SK-N-SH treated with all-trans-retinoic acid at 6 μM for 48 hours (cell line): Measurements from ENCODE around the gene DEAF1.

Experiments
- ATAC-seq: fragments of 200-7000 bp; cut with Tn5 transposase; 3 replicates; pipeline ENCODE4 v1.9.1; 2020; ENCODE audit warnings: mild to moderate bottlenecking, moderate library complexity
- ARNTL ChIP-seq: fragments of 450-650 bp; formaldehyde crosslinking; IDR thresholded peaks from 2 replicates; pipeline ENCODE4 v1.5.0; 2020; ENCODE audit warnings: low read depth, mild to moderate bottlenecking, moderate library complexity, borderline replicate concordance
- BACH2 ChIP-seq: fragments of 250-450 bp; sonication (Bioruptor Pico); IDR thresholded peaks from 2 replicates; pipeline ENCODE4 v1.9.0; 2021; ENCODE audit warnings: mild to moderate bottlenecking, borderline replicate concordance
- CSDC2 ChIP-seq: fragments of 250-450 bp; sonication (Bioruptor Pico); IDR thresholded peaks from 2 replicates; pipeline ENCODE4 v1.5.0; 2020; ENCODE audit warnings: mild to moderate bottlenecking, moderate library complexity
- ESRRG ChIP-seq: fragments of 250-450 bp; sonication (Bioruptor Pico); IDR thresholded peaks from 2 replicates; pipeline ENCODE4 v1.6.1; 2021; ENCODE audit warnings: mild to moderate bottlenecking
- GLIS3 ChIP-seq: fragments of 250-450 bp; sonication (Bioruptor Pico); IDR thresholded peaks from 2 replicates; pipeline ENCODE4 v1.5.0; 2020; ENCODE audit warnings: mild to moderate bottlenecking, moderate library complexity
- ISL1 ChIP-seq: fragments of 250-450 bp; sonication (Bioruptor Pico); IDR thresholded peaks from 2 replicates; pipeline ENCODE4 v2.1.2; 2022; ENCODE audit warnings: mild to moderate bottlenecking, moderate library complexity
- OSR1 ChIP-seq: fragments of 250-450 bp; sonication (Bioruptor Pico); IDR thresholded peaks from 2 replicates; pipeline ENCODE4 v1.8.0; 2022; ENCODE audit warnings: moderate library complexity, mild to moderate bottlenecking, inconsistent platforms
- RARB ChIP-seq: fragments of 250-450 bp; sonication (Bioruptor Pico); IDR thresholded peaks from 2 replicates; pipeline ENCODE4 v1.8.0; 2021; ENCODE audit warnings: mild to moderate bottlenecking, moderate library complexity
- SNAI2 ChIP-seq: fragments of 250-450 bp; sonication (Bioruptor Pico); IDR thresholded peaks from 2 replicates; pipeline ENCODE4 v1.5.0; 2020; ENCODE audit warnings: mild to moderate bottlenecking, moderate library complexity
- TCF4 ChIP-seq: fragments of 250-450 bp; sonication (Bioruptor Pico); IDR thresholded peaks from 2 replicates; pipeline ENCODE4 v1.8.0; 2021; ENCODE audit warnings: mild to moderate bottlenecking, moderate library complexity, borderline replicate concordance
- ZC3H10 ChIP-seq: fragments of 250-450 bp; sonication (Bioruptor Pico); IDR thresholded peaks from 2 replicates; pipeline ENCODE4 v1.5.1; 2021; ENCODE audit warnings: mild to moderate bottlenecking, moderate library complexity
- ZFP3 ChIP-seq: fragments of 250-450 bp; sonication (Bioruptor Pico); IDR thresholded peaks from 2 replicates; pipeline ENCODE4 v1.5.0; 2020; ENCODE audit warnings: mild to moderate bottlenecking, moderate library complexity
- ZFP30 ChIP-seq: fragments of 450-650 bp; formaldehyde crosslinking; IDR thresholded peaks from 2 replicates; pipeline ENCODE4 v1.5.0; 2022; ENCODE audit warnings: mild to moderate bottlenecking, moderate library complexity
- ZNF565 ChIP-seq: fragments of 450-650 bp; formaldehyde crosslinking; conservative IDR thresholded peaks from 2 replicates; pipeline ENCODE4 v1.5.0; 2020; ENCODE audit warnings: low read depth, mild to moderate bottlenecking, moderate library complexity
- ZNF70 ChIP-seq: fragments of 450-650 bp; formaldehyde crosslinking; IDR thresholded peaks from 2 replicates; pipeline ENCODE4 v1.5.0; 2020; ENCODE audit warnings: mild to moderate bottlenecking, moderate library complexity
- ZNF8 ChIP-seq: fragments of 450-650 bp; formaldehyde crosslinking; IDR thresholded peaks from 2 replicates; pipeline ENCODE4 v1.5.0; 2020; ENCODE audit warnings: mild to moderate bottlenecking, moderate library complexity
- TF ChIP-seq, protein P1 (sequence below): fragments of 250-450 bp; sonication (Bioruptor Pico); IDR thresholded peaks from 2 replicates; pipeline ENCODE4 v1.5.1; 2021; ENCODE audit warnings: mild to moderate bottlenecking, moderate library complexity
- TF ChIP-seq, protein P2 (sequence below): fragments of 250-450 bp; sonication (Bioruptor Pico); IDR thresholded peaks from 2 replicates; pipeline ENCODE4 v1.8.0; 2021; ENCODE audit warnings: low read depth, mild to moderate bottlenecking, moderate library complexity, borderline replicate concordance
- TF ChIP-seq, protein P3 (sequence below): fragments of 250-450 bp; sonication (Bioruptor Pico); IDR thresholded peaks from 2 replicates; pipeline ENCODE4 v1.5.0; 2020; ENCODE audit warnings: mild to moderate bottlenecking, moderate library complexity
- TF ChIP-seq, protein P4 (sequence below): fragments of 250-450 bp; sonication (Bioruptor Pico); IDR thresholded peaks from 2 replicates; pipeline ENCODE4 v1.5.1; 2020; ENCODE audit warnings: low read depth, mild to moderate bottlenecking, moderate library complexity

The DEAF1 gene

DNA sequence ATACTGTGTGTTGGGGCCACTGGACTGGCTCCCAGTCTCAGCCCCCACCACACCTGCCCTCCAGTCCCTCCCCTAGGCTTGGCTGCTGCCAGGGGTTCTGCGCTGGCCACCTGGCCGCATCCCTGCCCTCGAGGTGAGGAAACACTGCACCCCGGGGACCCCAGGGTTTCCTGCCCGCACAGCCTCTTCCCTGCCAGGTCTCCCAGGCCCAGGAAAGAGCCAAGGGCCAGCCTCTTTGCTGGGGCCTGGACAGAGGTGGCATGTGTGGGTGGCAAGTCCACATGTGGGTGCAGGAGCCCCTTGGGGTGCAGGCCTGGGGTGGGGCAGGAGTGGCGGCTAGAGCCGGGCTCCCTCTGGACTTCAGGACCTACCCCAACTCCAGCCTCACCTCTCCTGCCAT lies 13.5 kb upstream of the DEAF1 start:
- TF ChIP-seq ARNTL (CRISPR knock-in tag) (no peak), TCF4 (CRISPR knock-in tag) (no peak), ZFP3 (CRISPR knock-in tag) (no peak), RARB (CRISPR knock-in tag) (no peak), SNAI2 (no peak), ZC3H10 (CRISPR knock-in tag) (no peak), ESRRG (no peak), ZFP30 (CRISPR knock-in tag) (no peak), BACH2 (CRISPR knock-in tag) (no peak), OSR1 (CRISPR knock-in tag) (no peak), ISL1 (CRISPR knock-in tag) (no peak), CSDC2 (no peak), ZNF8 (CRISPR knock-in tag) (no peak)
- TF ChIP-seq, protein P1, sequence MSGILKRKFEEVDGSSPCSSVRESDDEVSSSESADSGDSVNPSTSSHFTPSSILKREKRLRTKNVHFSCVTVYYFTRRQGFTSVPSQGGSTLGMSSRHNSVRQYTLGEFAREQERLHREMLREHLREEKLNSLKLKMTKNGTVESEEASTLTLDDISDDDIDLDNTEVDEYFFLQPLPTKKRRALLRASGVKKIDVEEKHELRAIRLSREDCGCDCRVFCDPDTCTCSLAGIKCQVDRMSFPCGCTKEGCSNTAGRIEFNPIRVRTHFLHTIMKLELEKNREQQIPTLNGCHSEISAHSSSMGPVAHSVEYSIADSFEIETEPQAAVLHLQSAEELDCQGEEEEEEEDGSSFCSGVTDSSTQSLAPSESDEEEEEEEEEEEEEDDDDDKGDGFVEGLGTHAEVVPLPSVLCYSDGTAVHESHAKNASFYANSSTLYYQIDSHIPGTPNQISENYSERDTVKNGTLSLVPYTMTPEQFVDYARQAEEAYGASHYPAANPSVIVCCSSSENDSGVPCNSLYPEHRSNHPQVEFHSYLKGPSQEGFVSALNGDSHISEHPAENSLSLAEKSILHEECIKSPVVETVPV, result no peak
- TF ChIP-seq, protein P2, sequence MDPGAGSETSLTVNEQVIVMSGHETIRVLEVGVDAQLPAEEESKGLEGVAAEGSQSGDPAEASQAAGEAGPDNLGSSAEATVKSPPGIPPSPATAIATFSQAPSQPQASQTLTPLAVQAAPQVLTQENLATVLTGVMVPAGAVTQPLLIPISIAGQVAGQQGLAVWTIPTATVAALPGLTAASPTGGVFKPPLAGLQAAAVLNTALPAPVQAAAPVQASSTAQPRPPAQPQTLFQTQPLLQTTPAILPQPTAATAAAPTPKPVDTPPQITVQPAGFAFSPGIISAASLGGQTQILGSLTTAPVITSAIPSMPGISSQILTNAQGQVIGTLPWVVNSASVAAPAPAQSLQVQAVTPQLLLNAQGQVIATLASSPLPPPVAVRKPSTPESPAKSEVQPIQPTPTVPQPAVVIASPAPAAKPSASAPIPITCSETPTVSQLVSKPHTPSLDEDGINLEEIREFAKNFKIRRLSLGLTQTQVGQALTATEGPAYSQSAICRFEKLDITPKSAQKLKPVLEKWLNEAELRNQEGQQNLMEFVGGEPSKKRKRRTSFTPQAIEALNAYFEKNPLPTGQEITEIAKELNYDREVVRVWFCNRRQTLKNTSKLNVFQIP (CRISPR knock-in tag), result no peak
- TF ChIP-seq, protein P3, sequence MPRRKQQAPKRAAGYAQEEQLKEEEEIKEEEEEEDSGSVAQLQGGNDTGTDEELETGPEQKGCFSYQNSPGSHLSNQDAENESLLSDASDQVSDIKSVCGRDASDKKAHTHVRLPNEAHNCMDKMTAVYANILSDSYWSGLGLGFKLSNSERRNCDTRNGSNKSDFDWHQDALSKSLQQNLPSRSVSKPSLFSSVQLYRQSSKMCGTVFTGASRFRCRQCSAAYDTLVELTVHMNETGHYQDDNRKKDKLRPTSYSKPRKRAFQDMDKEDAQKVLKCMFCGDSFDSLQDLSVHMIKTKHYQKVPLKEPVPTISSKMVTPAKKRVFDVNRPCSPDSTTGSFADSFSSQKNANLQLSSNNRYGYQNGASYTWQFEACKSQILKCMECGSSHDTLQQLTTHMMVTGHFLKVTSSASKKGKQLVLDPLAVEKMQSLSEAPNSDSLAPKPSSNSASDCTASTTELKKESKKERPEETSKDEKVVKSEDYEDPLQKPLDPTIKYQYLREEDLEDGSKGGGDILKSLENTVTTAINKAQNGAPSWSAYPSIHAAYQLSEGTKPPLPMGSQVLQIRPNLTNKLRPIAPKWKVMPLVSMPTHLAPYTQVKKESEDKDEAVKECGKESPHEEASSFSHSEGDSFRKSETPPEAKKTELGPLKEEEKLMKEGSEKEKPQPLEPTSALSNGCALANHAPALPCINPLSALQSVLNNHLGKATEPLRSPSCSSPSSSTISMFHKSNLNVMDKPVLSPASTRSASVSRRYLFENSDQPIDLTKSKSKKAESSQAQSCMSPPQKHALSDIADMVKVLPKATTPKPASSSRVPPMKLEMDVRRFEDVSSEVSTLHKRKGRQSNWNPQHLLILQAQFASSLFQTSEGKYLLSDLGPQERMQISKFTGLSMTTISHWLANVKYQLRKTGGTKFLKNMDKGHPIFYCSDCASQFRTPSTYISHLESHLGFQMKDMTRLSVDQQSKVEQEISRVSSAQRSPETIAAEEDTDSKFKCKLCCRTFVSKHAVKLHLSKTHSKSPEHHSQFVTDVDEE (CRISPR knock-in tag), result no peak
- TF ChIP-seq, protein P4, sequence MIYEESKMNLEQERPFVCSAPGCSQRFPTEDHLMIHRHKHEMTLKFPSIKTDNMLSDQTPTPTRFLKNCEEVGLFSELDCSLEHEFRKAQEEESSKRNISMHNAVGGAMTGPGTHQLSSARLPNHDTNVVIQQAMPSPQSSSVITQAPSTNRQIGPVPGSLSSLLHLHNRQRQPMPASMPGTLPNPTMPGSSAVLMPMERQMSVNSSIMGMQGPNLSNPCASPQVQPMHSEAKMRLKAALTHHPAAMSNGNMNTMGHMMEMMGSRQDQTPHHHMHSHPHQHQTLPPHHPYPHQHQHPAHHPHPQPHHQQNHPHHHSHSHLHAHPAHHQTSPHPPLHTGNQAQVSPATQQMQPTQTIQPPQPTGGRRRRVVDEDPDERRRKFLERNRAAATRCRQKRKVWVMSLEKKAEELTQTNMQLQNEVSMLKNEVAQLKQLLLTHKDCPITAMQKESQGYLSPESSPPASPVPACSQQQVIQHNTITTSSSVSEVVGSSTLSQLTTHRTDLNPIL (CRISPR knock-in tag), result no peak
- ATAC-seq, result no peak

DNA sequence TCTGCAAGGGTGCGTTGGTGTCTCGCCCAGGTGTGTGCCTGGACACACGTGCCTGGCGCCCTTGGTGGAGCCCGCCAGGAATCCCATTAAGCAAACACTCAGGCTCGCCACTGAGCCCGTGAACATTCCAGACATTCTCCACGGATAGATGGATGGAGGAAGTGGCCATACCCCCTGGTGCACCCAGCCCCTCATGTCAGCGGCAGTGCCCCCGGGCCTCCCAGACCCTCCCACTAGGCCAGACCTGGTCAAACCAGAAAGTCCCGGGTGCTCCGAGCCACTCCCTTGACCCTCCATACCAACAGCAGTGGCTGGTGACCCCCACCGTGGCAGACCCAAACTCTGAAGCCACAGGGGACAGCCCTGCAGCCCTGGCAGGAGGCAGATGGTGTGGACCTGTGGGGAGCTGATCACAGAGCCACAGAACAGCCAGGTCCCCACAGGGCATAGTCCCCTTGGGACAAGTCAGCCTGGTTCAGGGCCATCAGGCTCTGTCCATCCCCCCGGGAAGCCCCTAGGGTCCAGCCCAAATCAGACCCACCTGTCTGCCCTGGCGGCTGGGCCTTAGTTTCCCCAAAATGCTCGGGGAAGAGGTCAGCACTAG lies 12.9 kb upstream of the DEAF1 start:
- no peak for ATAC-seq
- TF ChIP-seq, protein P3 (CRISPR knock-in tag), result no peak
- TF ChIP-seq ZNF8 (CRISPR knock-in tag) (no peak), ESRRG (no peak), OSR1 (CRISPR knock-in tag) (no peak), SNAI2 (no peak), ZC3H10 (CRISPR knock-in tag) (no peak), CSDC2 (no peak), ZNF70 (no peak), ZNF565 (CRISPR knock-in tag) (no peak), BACH2 (CRISPR knock-in tag) (no peak), GLIS3 (CRISPR knock-in tag) (no peak), ZFP3 (CRISPR knock-in tag) (no peak)
- TF ChIP-seq, protein P2 (CRISPR knock-in tag), result no peak
